HEK293T (cell line): ENCODE measurements around the gene CTCFL.

Source experiments
- CTCF ChIA-PET: fragments of 350-600 bp; formaldehyde crosslinking; extraction: SDS; loops from one replicate; lab custom pipeline; 2021; ENCODE audit warnings: antibody characterized with exemption, inconsistent platforms; lab: Yijun Ruan, JAX
- POLR2A ChIA-PET: fragments of 350-600 bp; formaldehyde crosslinking; extraction: SDS; loops from one replicate; lab custom pipeline; 2020; ENCODE audit warnings: antibody characterized with exemption, inconsistent platforms; lab: Yijun Ruan, JAX
- DNase-seq: peaks from one replicate; pipeline ENCODE4 v3.0.0; 2012; ENCODE audit warnings: mixed read lengths; ENCODE audit errors: extremely low spot score
- ARNT ChIP-seq: fragments of 450-650 bp; IDR thresholded peaks from 2 replicates; pipeline ENCODE4 v1.6.1; 2017; ENCODE audit warnings: mild to moderate bottlenecking
- BHLHE40 ChIP-seq: fragments of 450-650 bp; IDR thresholded peaks from 2 replicates; pipeline ENCODE4 v1.6.1; 2016; ENCODE audit warnings: mild to moderate bottlenecking, moderate library complexity, borderline replicate concordance
- CTBP1 ChIP-seq: fragments of 450-650 bp; IDR thresholded peaks from 2 replicates; pipeline ENCODE4 v1.6.1; 2016; ENCODE audit warnings: borderline replicate concordance
- ELF4 ChIP-seq: fragments of 450-650 bp; IDR thresholded peaks from 2 replicates; pipeline ENCODE4 v1.6.1; 2017; ENCODE audit warnings: antibody characterized with exemption
- FOXA1 ChIP-seq: fragments of 450-650 bp; IDR thresholded peaks from 2 replicates; pipeline ENCODE4 v1.6.1; 2016; ENCODE audit warnings: mild to moderate bottlenecking
- FOXK2 ChIP-seq: fragments of 450-650 bp; IDR thresholded peaks from 2 replicates; pipeline ENCODE4 v1.6.1; 2016; ENCODE audit warnings: mild to moderate bottlenecking
- FOXM1 ChIP-seq: fragments of 450-650 bp; IDR thresholded peaks from 2 replicates; pipeline ENCODE4 v1.6.1; 2017; ENCODE audit warnings: mild to moderate bottlenecking, borderline replicate concordance
- HDGF ChIP-seq: fragments of 450-650 bp; IDR thresholded peaks from 2 replicates; pipeline ENCODE4 v1.6.1; 2017; ENCODE audit warnings: antibody characterized with exemption, borderline replicate concordance
- L3MBTL2 ChIP-seq: fragments of 450-650 bp; conservative IDR thresholded peaks from 2 replicates; pipeline ENCODE4 v1.6.1; 2016; ENCODE audit warnings: mild to moderate bottlenecking
- LEF1 ChIP-seq: fragments of 450-650 bp; IDR thresholded peaks from 2 replicates; pipeline ENCODE4 v1.6.1; 2017; ENCODE audit warnings: mild to moderate bottlenecking, borderline replicate concordance
- NFRKB ChIP-seq: fragments of 450-650 bp; IDR thresholded peaks from 2 replicates; pipeline ENCODE4 v1.6.1; 2016; ENCODE audit warnings: mild to moderate bottlenecking, moderate library complexity
- PKNOX1 ChIP-seq: fragments of 450-650 bp; IDR thresholded peaks from 2 replicates; pipeline ENCODE4 v1.6.1; 2016
- SP1 ChIP-seq: fragments of 450-650 bp; IDR thresholded peaks from 2 replicates; pipeline ENCODE4 v1.6.1; 2017
- SUZ12 ChIP-seq: fragments of 450-650 bp; IDR thresholded peaks from 2 replicates; pipeline ENCODE4 v1.6.1; 2016; ENCODE audit warnings: mild to moderate bottlenecking
- TARDBP ChIP-seq: fragments of 450-650 bp; IDR thresholded peaks from 2 replicates; pipeline ENCODE4 v1.6.1; 2016
- ZNF384 ChIP-seq: fragments of 450-650 bp; IDR thresholded peaks from 2 replicates; pipeline ENCODE4 v1.6.1; 2016

Gene CTCFL

DNA sequence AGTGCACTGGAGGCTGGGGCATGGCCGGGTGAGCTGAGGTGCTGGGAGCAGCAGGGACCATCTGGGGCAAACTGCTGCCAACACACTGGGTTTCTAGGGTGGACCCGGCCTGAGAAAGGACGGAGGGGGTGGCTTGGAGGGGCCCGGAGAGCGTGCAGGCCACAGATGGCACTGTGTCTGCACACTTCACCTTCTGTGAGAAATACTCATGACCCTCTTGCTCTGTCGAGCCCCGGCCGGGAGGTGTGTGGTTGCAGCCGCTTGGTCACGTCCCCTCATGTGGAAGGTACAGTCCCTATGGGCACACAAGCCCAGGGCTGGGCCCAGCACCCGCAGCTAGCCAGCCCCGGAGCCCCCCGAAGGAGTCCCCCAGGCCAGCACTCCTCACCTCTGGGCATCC lies 74.0 kb downstream of the CTCFL start:
- ChIA-PET CTCF (no interaction called here), POLR2A (interaction anchor here (1.4 kb wide), 1 partner anchor 9 kb away, joined by 3 read pairs; no protein-coding TSS in a partner anchor)
- TF ChIP-seq LEF1: no peak
- no peak for TF ChIP-seq CTBP1
- TF ChIP-seq SUZ12: no peak
- no peak for DNase-seq

- TF ChIP-seq SUZ12 (no peak), NFRKB (no peak), CTBP1 (no peak), SP1 (no peak), ARNT (no peak), LEF1 (no peak), FOXM1 (no peak), ELF4 (no peak), BHLHE40 (no peak), PKNOX1 (no peak), ZNF384 (no peak), FOXA1 (no peak), TARDBP (no peak), HDGF (no peak), L3MBTL2 (no peak), FOXK2 (no peak)
- DNase-seq: no peak
- CTCF ChIA-PET: no interaction called here
- POLR2A ChIA-PET: interaction anchor here (1.4 kb wide), 1 partner anchor 9 kb away, joined by 3 read pairs; no protein-coding TSS in a partner anchor
Measured at GRCh38 chr20:57450419-57450818, 74.5 kb downstream of the CTCFL start.

DNA sequence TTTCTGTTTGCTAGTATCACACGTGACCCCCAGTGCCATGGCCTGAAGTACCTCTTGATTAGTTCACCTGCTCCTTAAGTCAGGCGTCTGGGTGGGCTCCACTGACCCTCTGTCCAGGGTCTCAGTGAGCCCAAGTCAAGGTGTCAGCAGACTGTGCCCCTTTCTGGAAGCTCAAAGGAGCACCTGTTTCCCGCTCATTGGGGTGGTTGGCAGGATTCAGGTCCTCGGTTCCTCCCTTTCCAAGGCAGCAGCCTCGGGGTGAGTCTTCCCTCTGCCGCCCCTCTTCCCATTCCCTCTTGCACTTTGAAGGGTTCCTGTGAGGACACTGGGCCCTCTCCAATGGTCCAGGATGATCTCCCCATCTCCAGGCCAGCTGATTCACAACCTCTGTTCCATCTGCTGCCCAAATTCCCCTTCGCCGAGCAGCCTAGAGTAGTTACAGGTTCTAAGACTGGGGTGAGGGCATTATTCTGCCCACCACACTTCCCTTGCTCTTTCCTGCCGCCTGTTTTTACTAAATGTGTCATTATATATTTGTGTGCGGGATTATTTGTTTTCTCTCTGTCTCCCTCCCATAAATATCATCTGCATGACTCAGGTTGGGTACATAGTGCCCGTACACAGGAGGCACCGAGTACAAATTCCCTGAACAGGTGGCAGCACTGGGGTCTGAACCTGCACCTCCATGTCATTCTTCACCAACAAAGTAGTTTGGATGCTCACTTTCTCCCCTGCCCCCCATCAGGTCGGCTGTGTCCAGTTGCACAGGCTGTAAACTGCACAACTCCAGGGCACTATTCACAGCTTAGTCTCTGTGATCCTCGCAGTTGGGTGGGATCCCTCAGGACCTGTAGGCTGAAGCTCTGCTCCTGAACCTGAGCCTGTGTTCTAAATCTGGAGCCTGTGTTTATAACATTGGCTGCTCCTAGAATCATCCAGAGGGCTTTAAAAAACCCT lies 75.3 kb downstream of the CTCFL start:
- CTCF ChIA-PET: no interaction called here
- no peak for DNase-seq
- TF ChIP-seq ARNT: no peak
- no peak for TF ChIP-seq L3MBTL2
- no peak for TF ChIP-seq FOXK2
- TF ChIP-seq NFRKB: no peak
- TF ChIP-seq ZNF384: no peak
- TF ChIP-seq ELF4: no peak
- no peak for TF ChIP-seq CTBP1
- no peak for TF ChIP-seq FOXA1
- TF ChIP-seq SP1: no peak
- POLR2A ChIA-PET: no interaction called here

GRCh38 chr20:57448764-57449354 lies 76.1 kb downstream of the CTCFL start:
- no peak for DNase-seq
- ChIA-PET POLR2A (no interaction called here), CTCF (no interaction called here)
- TF ChIP-seq ARNT (no peak), LEF1 (no peak), TARDBP (no peak), NFRKB (no peak), FOXM1 (no peak), HDGF (no peak), L3MBTL2 (no peak), SP1 (no peak), FOXK2 (no peak), FOXA1 (no peak), CTBP1 (no peak), ELF4 (no peak), ZNF384 (no peak), SUZ12 (no peak), PKNOX1 (no peak), BHLHE40 (no peak)
